B cell (primary cell): ENCODE data around the gene STEAP1B. TPM values are rescaled to one million over a fixed set of nuclear protein-coding genes. Genes with fewer than 3 reads are reported as not detected.

Experiments
- ATAC-seq: fragments of 200-7000 bp; cut with Tn5 transposase; one replicate; pipeline ENCODE4 v1.10.0; 2021; ENCODE audit warnings: low read depth, mild to moderate bottlenecking, moderate number of reproducible peaks, moderate library complexity
- CTCF ChIA-PET: fragments of 350-600 bp; sonication (Branson Sonifier 250); formaldehyde crosslinking; loops from one replicate; lab custom pipeline; 2021; ENCODE audit warnings: antibody characterized with exemption, inconsistent platforms; lab: Charles Lee
- POLR2A ChIA-PET: fragments of 350-600 bp; sonication (Branson Sonifier 250); formaldehyde crosslinking; loops from one replicate; lab custom pipeline; 2021; ENCODE audit warnings: antibody characterized with exemption; lab: Charles Lee
- DNase-seq: peaks from one replicate; pipeline ENCODE4 v3.0.0; 2013
- H2AFZ ChIP-seq: 2 replicates; pipeline ENCODE4 v1.6.1; 2012; ENCODE audit warnings: mild to moderate bottlenecking, low read depth, low read length; ENCODE audit not compliant: insufficient read depth, poor library complexity, severe bottlenecking
- H3K27ac ChIP-seq, 2 donors: 1 replicate in 1 of 2; 2 replicates in 1 of 2; pipeline ENCODE4 v1.5.1; 2012 to 2013; ENCODE audit warnings: low read length in 2 of 2, mild to moderate bottlenecking in 2 of 2, moderate library complexity in 1 of 2
- H3K27me3 ChIP-seq, 4 experiments: fragments of 200-600 bp in 1 of 4; sonication (generic) in 1 of 4; replicated peaks in 1 of 4; 1 replicate in 2 of 4; 2 replicates in 2 of 4; pipeline versions ENCODE4 v1.6.1 to v1.7.0; 2013 to 2016; ENCODE audit warnings: low read length in 3 of 4, mild to moderate bottlenecking in 2 of 4, mixed read lengths in 1 of 4, moderate library complexity in 1 of 4; ENCODE audit not compliant: insufficient read depth in 4 of 4, control insufficient read depth in 3 of 4; ENCODE audit errors: control extremely low read depth in 1 of 4
- H3K36me3 ChIP-seq, 2 experiments: replicated peaks in 1 of 2; 1 replicate in 1 of 2; 2 replicates in 1 of 2; pipeline versions ENCODE4 v1.6.1 to v1.7.1; 2013; ENCODE audit warnings: low read length in 1 of 2; ENCODE audit not compliant: insufficient read depth in 2 of 2, control insufficient read depth in 1 of 2; ENCODE audit errors: control extremely low read depth in 1 of 2, extremely low read depth in 1 of 2
- H3K4me1 ChIP-seq, 2 donors: fragments of 200-600 bp in 1 of 2; sonication (generic) in 1 of 2; 1 replicate in 1 of 2; 2 replicates in 1 of 2; pipeline versions ENCODE4 v1.5.1 to v1.6.1; 2013 to 2017; ENCODE audit warnings: low read length in 2 of 2; ENCODE audit not compliant: control insufficient read depth in 2 of 2, insufficient read depth in 2 of 2
- H3K4me2 ChIP-seq: replicated peaks from 2 replicates; pipeline ENCODE3; 2012; ENCODE audit warnings: mild to moderate bottlenecking, low read depth, low read length; ENCODE audit not compliant: poor library complexity, severe bottlenecking
- H3K4me3 ChIP-seq, 5 experiments: fragments of 200-600 bp in 1 of 5; sonication (generic) in 1 of 5; 1 replicate in 3 of 5; 2 replicates in 2 of 5; pipeline versions ENCODE4 v1.5.1 to v1.7.0; 2011 to 2016; ENCODE audit warnings: low read length in 4 of 5, mild to moderate bottlenecking in 4 of 5, low read depth in 2 of 5, control low read depth in 1 of 5, moderate library complexity in 1 of 5; ENCODE audit not compliant: insufficient read depth in 1 of 5; ENCODE audit errors: control extremely low read depth in 1 of 5, extremely low read depth in 1 of 5
- H3K79me2 ChIP-seq: fragments of 200-600 bp; sonication (generic); one replicate; pipeline ENCODE4 v1.6.0; 2016; ENCODE audit warnings: low read length; ENCODE audit not compliant: control insufficient read depth, insufficient read depth
- H3K9ac ChIP-seq: fragments of 200-600 bp; sonication (generic); 2 replicates; pipeline ENCODE4 v1.6.1; 2017; ENCODE audit warnings: mild to moderate bottlenecking, low read length, moderate library complexity
- H3K9me3 ChIP-seq, 3 donors: one replicate each; pipeline versions ENCODE4 v1.6.1 to v1.7.1; 2013; ENCODE audit warnings: low read length in 2 of 3; ENCODE audit not compliant: control insufficient read depth in 2 of 3, insufficient read depth in 1 of 3; ENCODE audit errors: control extremely low read depth in 1 of 3
- H4K20me1 ChIP-seq: 2 replicates; pipeline ENCODE4 v1.6.0; 2012; ENCODE audit warnings: mild to moderate bottlenecking, low read length; ENCODE audit not compliant: insufficient read depth, control insufficient read depth, poor library complexity, severe bottlenecking
- H3K27ac Mint-ChIP-seq: one replicate; pipeline ENCODE4 v1.8.0; 2021; ENCODE audit warnings: mixed read lengths
- H3K27me3 Mint-ChIP-seq: one replicate; pipeline ENCODE4 v1.8.0; 2021; ENCODE audit warnings: mixed read lengths
- H3K4me1 Mint-ChIP-seq: one replicate; pipeline ENCODE4 v1.8.0; 2021; ENCODE audit warnings: mixed read lengths
- H3K4me3 Mint-ChIP-seq: one replicate; pipeline ENCODE4 v1.8.0; 2021; ENCODE audit warnings: mixed read lengths
- H3K9me3 Mint-ChIP-seq: one replicate; pipeline ENCODE4 v1.8.0; 2022; ENCODE audit warnings: mixed read lengths; ENCODE audit not compliant: insufficient read depth
- CTCF ChIP-seq: fragments of 200-600 bp; IDR thresholded peaks from one replicate; pipeline ENCODE4 v1.8.0; 2022; ENCODE audit warnings: antibody characterized with exemption, mild to moderate bottlenecking
- EZH2 ChIP-seq: IDR thresholded peaks from 2 replicates; pipeline ENCODE4 v1.6.1; 2012; ENCODE audit warnings: borderline replicate concordance, low read depth, mild to moderate bottlenecking, moderate library complexity, low read length; ENCODE audit not compliant: insufficient read depth, poor library complexity, severe bottlenecking
- WGBS: methylation state at CpG from one replicate; pipeline ENCODE4 v1.1.5; 2013; ENCODE audit warnings: missing lambda C conversion rate; ENCODE audit not compliant: insufficient coverage; 5-methylcytosine and 5-hydroxymethylcytosine counted together
- intact Hi-C: fragments of 100-400 bp; cut with micrococcal nuclease; formaldehyde crosslinking; loops from one replicate; pipeline ENCODE4 v1.10.0; 2022
- polyA plus RNA-seq: library from polyadenylated mRNA; depleted of rRNA; stranded (reverse); fragments of >200 nt; gene quantifications from 2 replicates; pipeline ENCODE4 v1.2.3, GENCODE V29; 2012
- total RNA-seq, 2 donors: library from RNA; stranded (reverse); fragments of 120-200 nt in 1 of 2; gene quantifications; 1 replicate in 1 of 2; 2 replicates in 1 of 2; pipeline versions ENCODE4 v1.2.3 to v1.2.4, GENCODE V29; 2013 to 2022

Gene STEAP1B
- total and polyA plus RNA-seq, 2 donors (not counting 1 experiment from before 2014, with no cell fraction given) = 8.8 to 24.7 TPM

- Histone ChIP-seq H3K27me3 (no peaks in the 10 kb centered on the region), H3K4me2 (no peak overlapping the region), H3K9me3 (no peaks in the 10 kb centered on the region), H3K27ac (no peak overlapping the region), H2AFZ (no peak overlapping the region), H3K4me1 (no peaks in the 10 kb centered on the region), H3K4me3 (no peak overlapping the region), H3K9ac (no peak overlapping the region), H3K36me3 (no peaks in the 10 kb centered on the region), H4K20me1 (no peaks in the 10 kb centered on the region), H3K79me2 (no peaks in the 10 kb centered on the region)
- intact Hi-C loops = no loop called here
- 80% methylated on average over 1 of the region's 3 CpGs for WGBS
- Mint-ChIP-seq H3K27ac (no peak overlapping the region), H3K27me3 (peaks cover 3% of the 10 kb centered on the region), H3K4me3 (no peak overlapping the region), H3K4me1 (peaks cover 1% of the 10 kb centered on the region), H3K9me3 (no peaks in the 10 kb centered on the region)
- ATAC-seq (no peak), DNase-seq (no peak)
- POLR2A ChIA-PET = no interaction called here
- CTCF ChIA-PET = interaction anchor here (0.8 kb wide), 1 partner anchor 47 kb away, joined by 3 read pairs; no protein-coding TSS in a partner anchor
- TF ChIP-seq CTCF = no peak
- no peak for TF ChIP-seq EZH2
Measured at GRCh38 chr7:22373388-22373787, 126.6 kb downstream of the STEAP1B start.

DNA sequence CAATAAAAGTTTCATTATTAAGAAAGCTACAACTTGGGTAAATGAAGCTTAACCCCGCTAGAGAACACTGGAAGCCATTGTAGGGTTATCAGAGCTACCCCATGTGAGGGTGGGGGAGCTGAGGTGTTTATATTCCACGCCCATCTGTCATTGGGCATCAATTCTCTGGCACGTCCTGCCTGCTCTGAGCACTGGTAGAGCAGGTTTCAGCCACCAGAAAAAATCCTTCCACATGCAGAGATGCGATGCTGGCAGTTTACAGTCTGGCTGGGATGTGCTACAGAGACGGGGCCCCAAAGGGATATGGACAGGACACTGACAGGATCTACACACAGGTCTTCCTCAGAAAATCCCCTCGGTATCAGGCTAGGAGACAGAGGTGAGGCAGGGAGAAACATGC, 127.1 kb downstream of the STEAP1B start:
- H3K27me3 ChIP-seq = no peaks in the 10 kb centered on the region
- no peak overlapping the region for H2AFZ ChIP-seq
- TF ChIP-seq CTCF = no peak
- intact Hi-C loops = no loop called here
- ChIA-PET POLR2A (no interaction called here), CTCF (interaction anchor here (0.7 to 0.8 kb wide), 2 partner anchors 21 to 46 kb away, joined by 3 read pairs; no protein-coding TSS in a partner anchor)
- Mint-ChIP-seq H3K4me3 (no peak overlapping the region), H3K27me3 (peaks cover 3% of the 10 kb centered on the region), H3K9me3 (no peaks in the 10 kb centered on the region), H3K27ac (no peak overlapping the region), H3K4me1 (peaks cover 1% of the 10 kb centered on the region)
- 86% methylated on average over 3 of the region's 6 CpGs for WGBS
- H3K4me2 ChIP-seq = no peak overlapping the region
- DNase-seq (no peak), ATAC-seq (no peak)
- no peaks in the 10 kb centered on the region for H4K20me1 ChIP-seq
- no peaks in the 10 kb centered on the region for H3K79me2 ChIP-seq
- H3K27ac ChIP-seq = no peak overlapping the region
- H3K36me3 ChIP-seq = no peaks in the 10 kb centered on the region
- no peak overlapping the region for H3K4me3 ChIP-seq
- no peaks in the 10 kb centered on the region for H3K4me1 ChIP-seq
- no peak overlapping the region for H3K9ac ChIP-seq
- no peaks in the 10 kb centered on the region for H3K9me3 ChIP-seq
